HG03442 (cell line): ENCODE measurements around the gene IL5RA.

ENCODE experiments used
- ATAC-seq: cut with Tn5 transposase; IDR thresholded peaks from one replicate; pipeline ENCODE4 v1.9.1; 2021; ENCODE audit warnings: mild to moderate bottlenecking, moderate library complexity; ENCODE audit not compliant: unreplicated experiment

The IL5RA gene

GRCh38 chr3:3109407-3110298 lies 521 bp downstream of the IL5RA start:
- ATAC-seq = peak; percentile 76

- ATAC-seq = no peak
Measured at GRCh38 chr3:3107858-3108257, 2.3 kb downstream of the IL5RA start.

GRCh38 chr3:3107181-3107580 lies 3.0 kb downstream of the IL5RA start:
- ATAC-seq = no peak

- no peak for ATAC-seq
Measured at GRCh38 chr3:3105815-3106214, 4.4 kb downstream of the IL5RA start.

- ATAC-seq = no peak
Measured at GRCh38 chr3:3105246-3105645, 4.9 kb downstream of the IL5RA start.

GRCh38 chr3:3102751-3103150 lies 7.4 kb downstream of the IL5RA start:
- ATAC-seq = no peak

- ATAC-seq = peak; percentile 54
Measured at GRCh38 chr3:3101660-3102458, 8.3 kb downstream of the IL5RA start.

GRCh38 chr3:3097958-3098357 lies 12.2 kb downstream of the IL5RA start:
- no peak for ATAC-seq

GRCh38 chr3:3089017-3089416 lies 21.2 kb downstream of the IL5RA start:
- ATAC-seq = peak; percentile 97

- no peak for ATAC-seq
Measured at GRCh38 chr3:3087716-3088465, 22.3 kb downstream of the IL5RA start.

- ATAC-seq = no peak
Measured at GRCh38 chr3:3087279-3087678, 22.9 kb downstream of the IL5RA start.

GRCh38 chr3:3086239-3086638 lies 23.9 kb downstream of the IL5RA start:
- ATAC-seq = no peak

GRCh38 chr3:3085782-3086181 lies 24.4 kb downstream of the IL5RA start:
- ATAC-seq = peak; percentile 22

GRCh38 chr3:3084890-3085289 lies 25.3 kb downstream of the IL5RA start:
- no peak for ATAC-seq

- peak; percentile 64 for ATAC-seq
Measured at GRCh38 chr3:3082234-3082924, 27.8 kb downstream of the IL5RA start.

- ATAC-seq = peak; percentile 55
Measured at GRCh38 chr3:3081381-3082233, 28.6 kb downstream of the IL5RA start.

- ATAC-seq = no peak
Measured at GRCh38 chr3:3080309-3080708, 29.9 kb downstream of the IL5RA start.

GRCh38 chr3:3074551-3075257 lies 35.5 kb downstream of the IL5RA start:
- peak; percentile 88 for ATAC-seq

GRCh38 chr3:3071136-3071535 lies 39.0 kb downstream of the IL5RA start:
- ATAC-seq = no peak
